H1 (cell line): ENCODE data around the gene PARD3.

Experiments
- CEBPB ChIP-seq: IDR thresholded peaks from 2 replicates; pipeline ENCODE4 v1.6.1; 2012; ENCODE audit warnings: low read depth, low read length
- MAX ChIP-seq: IDR thresholded peaks from 2 replicates; pipeline ENCODE4 v1.6.1; 2012; ENCODE audit warnings: inconsistent platforms
- POLR2AphosphoS5 ChIP-seq: IDR thresholded peaks from 2 replicates; pipeline ENCODE4 v1.6.1; 2011; ENCODE audit warnings: low read depth, low read length

DNA sequence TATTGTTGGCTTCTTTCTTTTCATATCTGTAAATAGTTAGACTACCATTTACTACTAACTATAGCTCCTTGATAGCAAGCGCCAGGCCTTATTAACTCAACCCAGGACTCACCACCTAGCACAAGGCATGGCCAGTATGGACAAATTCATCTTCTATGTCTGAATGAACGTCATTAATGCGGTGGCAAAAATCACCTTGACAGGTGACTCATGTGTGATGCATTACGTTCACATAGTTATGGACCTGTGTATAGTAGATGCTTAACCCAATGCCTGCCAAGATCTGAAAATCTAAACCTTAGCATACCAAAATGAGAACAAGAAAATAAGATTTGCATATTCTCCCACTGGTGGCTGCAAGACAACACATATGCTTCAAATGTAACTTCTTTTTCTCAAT, 300.8 kb downstream of the PARD3 start:
- no peak for TF ChIP-seq MAX
- TF ChIP-seq CEBPB, result no peak
- TF ChIP-seq POLR2AphosphoS5, result no peak
